NCI-H1105 treated with DMSO at 0.1 percent for 48 hours (cell line): ENCODE measurements around the gene INHBE.
A peak's percentile ranks its signal among the peaks of the same experiment; 100 is the strongest.
"Not testable (repeated sequence)": the region's sequence is repeated elsewhere in the genome, so short reads cannot be mapped to it uniquely, and the experiment has no call there.

Experiments
- DNase-seq: peaks from one replicate; lab custom pipeline; 2025; lab: John Stamatoyannopoulos, UW

Gene INHBE

GRCh38 chr12:57454566-57455373, at the start of gene INHBE:
TSS of gene INHBE (plus strand) at chr12:57455307. CDS start at chr12:57455537, 230 bp downstream.
- no peak for DNase-seq

DNA sequence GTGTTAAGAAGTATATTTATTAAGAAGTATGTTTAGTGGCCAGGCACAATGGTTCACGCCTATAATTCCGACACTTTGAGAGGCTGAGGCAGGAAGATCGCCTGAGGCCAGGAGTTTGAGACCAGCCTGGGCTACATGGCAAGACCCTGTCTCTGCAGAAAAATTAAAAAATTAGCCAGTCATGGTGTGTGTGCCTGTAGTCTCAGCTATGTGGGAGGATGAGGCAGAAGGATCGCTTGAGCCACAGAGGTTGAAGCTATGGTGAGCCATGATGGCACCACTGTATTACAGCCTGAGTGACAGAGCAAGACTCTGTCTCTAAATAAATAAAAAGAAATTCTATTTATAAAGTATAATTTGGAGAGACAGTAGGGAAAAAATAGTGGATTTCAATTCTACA, 44.6 kb upstream of the INHBE start:
- DNase-seq: no peak

- DNase-seq: not testable (repeated sequence)
Observed at GRCh38 chr12:57414160-57414559, 40.9 kb upstream of the INHBE start.

DNA sequence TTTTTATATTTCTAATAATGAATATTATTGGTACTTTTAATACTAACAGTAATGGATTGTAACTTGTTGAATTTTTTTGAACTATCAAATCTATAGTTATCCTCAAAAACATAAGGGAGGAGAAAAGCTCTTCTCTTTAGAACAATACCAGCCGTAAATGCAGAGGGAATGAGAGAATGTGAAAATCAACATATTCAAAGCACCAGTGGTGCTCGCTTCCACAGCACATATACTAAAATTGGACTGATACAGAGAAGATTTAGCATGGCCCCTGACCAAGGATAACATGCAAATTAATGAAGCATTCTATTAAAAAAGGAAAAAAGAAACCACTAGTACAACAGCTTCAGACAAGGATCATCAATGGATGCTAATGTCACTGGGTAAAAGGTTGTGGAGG, 40.0 kb upstream of the INHBE start:
- no peak for DNase-seq

- DNase-seq: no peak
Observed at GRCh38 chr12:57416039-57416996, 38.8 kb upstream of the INHBE start.

GRCh38 chr12:57418255-57418654, 36.9 kb upstream of the INHBE start:
- no peak for DNase-seq

GRCh38 chr12:57419495-57419894, 35.6 kb upstream of the INHBE start:
- no peak for DNase-seq

GRCh38 chr12:57420482-57420881, 34.6 kb upstream of the INHBE start:
- DNase-seq: no peak

DNA sequence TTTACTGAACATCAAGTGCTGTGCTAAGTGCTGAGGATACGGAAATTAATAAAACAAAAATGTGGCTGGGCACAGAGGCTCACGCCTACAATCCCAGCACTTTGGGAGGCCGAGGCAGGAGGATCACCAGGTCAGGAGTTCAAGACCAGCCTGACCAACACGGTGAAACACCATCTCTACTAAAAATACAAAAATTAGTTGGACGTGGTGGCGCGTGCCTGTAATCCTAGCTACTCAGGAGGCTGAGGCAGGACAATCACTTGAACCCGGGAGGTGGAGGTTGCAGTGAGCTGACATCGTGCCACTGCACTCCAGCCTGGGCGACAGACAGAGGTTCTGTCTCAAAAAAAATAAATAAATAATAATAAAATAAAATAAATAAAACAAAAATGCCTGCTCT, 28.2 kb upstream of the INHBE start:
- DNase-seq: not testable (repeated sequence)

- no peak for DNase-seq
Observed at GRCh38 chr12:57428965-57429364, 26.1 kb upstream of the INHBE start.

GRCh38 chr12:57429473-57430111, 25.5 kb upstream of the INHBE start:
- no peak for DNase-seq

DNA sequence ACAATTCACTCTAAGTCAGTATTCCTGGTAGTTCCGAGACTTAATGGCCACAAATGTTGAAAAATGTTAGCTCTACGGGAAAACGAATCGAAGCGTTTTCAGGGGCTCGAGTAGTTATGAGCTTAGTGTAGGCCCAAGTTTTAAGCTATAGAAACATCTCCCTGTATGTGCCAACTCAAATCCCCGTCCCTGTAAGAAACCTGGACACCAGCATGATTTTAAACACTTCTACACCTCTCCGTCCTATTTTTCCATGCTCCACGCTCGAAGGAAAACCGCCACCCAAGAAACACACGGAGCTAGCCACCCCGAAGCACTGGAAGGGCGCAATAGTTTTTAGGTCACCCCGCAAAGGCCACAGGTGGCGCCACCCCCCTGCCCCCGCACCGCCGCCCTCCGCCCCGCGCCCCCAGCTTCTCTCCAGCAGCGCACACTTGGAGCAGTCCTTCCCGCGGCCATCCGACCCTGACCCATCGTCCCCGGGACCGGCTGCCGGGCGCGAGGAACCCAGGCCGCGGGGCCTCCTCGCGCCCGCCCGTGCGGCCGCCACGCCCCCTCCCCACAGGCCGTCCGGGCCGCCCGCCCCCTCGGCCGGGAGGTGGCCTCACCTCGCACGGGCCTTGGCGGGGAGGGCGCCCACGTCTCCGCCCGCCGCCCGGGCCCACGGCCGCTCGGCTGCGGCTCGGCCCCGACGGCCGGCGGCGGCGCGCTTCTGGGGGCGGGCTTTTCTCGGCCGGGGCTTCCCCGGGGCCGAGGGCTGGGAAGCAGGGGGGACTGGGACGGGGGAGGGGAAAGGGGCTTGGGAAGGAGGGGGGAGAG, 24.8 kb upstream of the INHBE start:
- no peak for DNase-seq

- DNase-seq: peak; percentile 87
Observed at GRCh38 chr12:57430931-57431566, 24.1 kb upstream of the INHBE start, which contains the start of gene R3HDM2. TSS of gene R3HDM2 (minus strand) at chr12:57431043. CDS start at chr12:57310428, 120,615 bp downstream.

DNA sequence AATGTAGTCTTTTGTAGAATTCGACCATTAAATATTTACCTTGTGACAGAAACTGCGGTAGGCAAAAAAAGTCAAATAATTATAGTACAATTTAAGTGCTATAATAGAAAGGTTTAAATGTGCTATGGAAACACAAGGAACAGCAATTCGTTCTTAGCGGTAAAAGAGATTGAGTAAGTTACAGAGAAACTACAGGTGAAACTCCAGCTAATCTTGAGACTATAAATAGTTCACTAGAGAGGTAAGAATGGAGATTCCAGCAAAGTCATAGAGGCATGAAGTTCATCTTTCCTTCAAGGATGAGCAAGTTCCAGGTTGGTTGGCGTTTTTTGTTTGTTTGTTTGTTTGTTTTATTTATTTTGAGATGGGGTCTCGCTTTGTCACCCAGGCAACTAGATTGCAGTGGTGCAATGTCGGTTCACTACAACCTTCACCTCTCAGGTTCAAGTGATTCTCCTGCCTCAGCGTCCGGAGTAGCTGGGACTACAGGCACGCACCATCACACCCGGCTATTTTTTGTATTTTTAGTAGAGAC, 23.4 kb upstream of the INHBE start:
- no peak for DNase-seq

DNA sequence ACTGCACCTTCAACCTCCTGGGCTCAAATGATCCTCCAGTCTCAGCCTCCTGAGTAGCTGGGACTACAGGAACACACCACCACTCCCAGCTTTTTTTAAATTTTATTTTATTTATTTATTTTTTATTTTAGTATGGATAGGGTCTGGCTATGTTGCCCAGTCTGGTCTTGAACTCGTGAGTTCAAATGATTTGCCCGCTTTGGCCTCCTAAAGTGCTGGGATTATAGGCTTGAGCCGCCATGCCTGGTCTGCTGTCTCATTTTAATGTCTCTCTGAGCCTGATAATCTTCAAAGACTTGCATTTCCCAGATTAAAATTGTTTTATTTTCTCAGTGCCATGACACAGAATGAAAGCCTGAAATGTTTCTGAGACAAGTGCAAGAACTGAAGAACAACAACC, 21.7 kb upstream of the INHBE start:
- DNase-seq: no peak

GRCh38 chr12:57434517-57435223, 20.4 kb upstream of the INHBE start, which contains the start of gene INHBC:
TSS of gene INHBC (plus strand) at chr12:57434784. CDS start at chr12:57434887, 103 bp downstream.
- DNase-seq: no peak

GRCh38 chr12:57435293-57435692, 19.8 kb upstream of the INHBE start:
- DNase-seq: no peak

DNA sequence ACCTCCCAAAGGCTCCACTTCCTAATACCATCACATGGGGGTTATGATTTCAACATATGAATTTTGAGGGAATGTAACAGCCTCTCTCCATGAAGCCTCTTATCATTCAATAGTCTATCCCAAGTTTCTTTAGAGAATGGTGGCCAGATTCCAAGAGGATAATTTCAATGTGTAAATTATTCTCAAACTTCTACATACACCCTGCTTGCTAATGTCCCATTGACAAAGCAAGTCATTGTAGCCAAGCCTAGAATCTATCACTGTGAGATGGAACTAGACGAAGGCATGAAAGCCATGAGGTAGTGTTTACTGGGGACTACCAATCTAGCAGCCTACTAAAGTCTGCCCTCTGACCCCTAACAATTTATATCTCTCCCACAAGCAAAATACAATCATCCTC, 16.7 kb upstream of the INHBE start:
- DNase-seq: no peak

DNA sequence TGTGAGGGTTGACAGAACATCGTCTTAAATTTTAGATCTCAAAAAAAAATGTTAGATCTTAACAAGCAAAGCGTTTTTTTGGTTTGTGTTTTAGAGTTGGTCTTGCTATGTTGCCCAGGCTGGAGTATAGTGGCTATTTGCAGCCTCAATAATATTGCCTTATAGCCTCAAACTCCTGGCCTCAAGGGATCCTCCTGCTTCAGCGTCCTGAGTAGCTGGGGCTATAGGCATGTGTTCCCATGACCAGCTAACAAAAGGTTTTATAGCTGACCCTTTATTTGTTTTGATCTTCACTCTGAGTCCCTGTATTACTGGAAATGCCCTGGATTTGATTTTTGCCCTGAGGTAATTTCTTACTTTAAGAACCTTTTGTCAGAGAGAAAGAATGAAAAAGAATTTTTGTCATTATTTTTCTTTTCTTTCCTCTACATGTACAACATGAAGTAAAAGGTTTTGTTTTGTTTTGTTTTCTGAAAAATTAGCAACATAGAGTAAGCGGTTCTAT, 15.3 kb upstream of the INHBE start:
- DNase-seq: no peak

GRCh38 chr12:57441393-57441792, 13.7 kb upstream of the INHBE start:
- DNase-seq: not testable (repeated sequence)
